Mesenteric fat pad (tissue), 1 donor: ENCODE measurements around the gene FKBP14. TPM values are rescaled to one million over a fixed set of nuclear protein-coding genes. Genes with fewer than 3 reads are reported as not detected.
"Not testable (repeated sequence)": the region's sequence is repeated elsewhere in the genome, so short reads cannot be mapped to it uniquely, and the experiment has no call there.

ENCODE experiments used
- DNase-seq: peaks from one replicate; pipeline ENCODE4 v3.0.0-alpha.2; 2020; ENCODE audit warnings: low spot score
- long read RNA-seq: library from polyadenylated mRNA; unstranded; transcript quantifications from one replicate; pipeline ENCODE4 v2.0.0, GENCODE V29; 2020
- total RNA-seq: library from RNA; stranded (reverse); fragmentation: NEBNext Ultra II Directional; extraction: Animal tissue kit (Norgen Biotek cat#: 25700); gene quantifications from one replicate; pipeline ENCODE4 v1.2.1, GENCODE V29; 2021
- donor health status: DM: yes; HTN: yes; CAD: no.

The FKBP14 gene
- 19.8 TPM for total RNA-seq
- long read RNA-seq, full-length matches to known transcripts: 75 of 80 reads
- long read RNA-seq, partial matches to known transcripts: 0 of 80 reads
- long read RNA-seq, other reads (novel, unspliced or antisense): 5 of 80 reads

GRCh38 chr7:30026229-30027064 is at the start of gene FKBP14:
FKBP14 (minus strand) TSS chr7:30026702; CDS start chr7:30026508, 194 bp downstream.
- DNase-seq: peak; percentile 95

- DNase-seq: no peak
Observed at GRCh38 chr7:30074422-30075030, 48.0 kb upstream of the FKBP14 start.

- no peak for DNase-seq
Observed at GRCh38 chr7:30072735-30073134, 46.2 kb upstream of the FKBP14 start.

GRCh38 chr7:30070052-30070451 is 43.5 kb upstream of the FKBP14 start:
- no peak for DNase-seq

- DNase-seq: no peak
Observed at GRCh38 chr7:30069096-30069867, 42.8 kb upstream of the FKBP14 start.

GRCh38 chr7:30068117-30068516 is 41.6 kb upstream of the FKBP14 start:
- no peak for DNase-seq

GRCh38 chr7:30066687-30067086 is 40.2 kb upstream of the FKBP14 start:
- DNase-seq: no peak

GRCh38 chr7:30065746-30066145 is 39.2 kb upstream of the FKBP14 start:
- DNase-seq: no peak

GRCh38 chr7:30062587-30062986 is 36.1 kb upstream of the FKBP14 start:
- DNase-seq: no peak

- not testable (repeated sequence) for DNase-seq
Observed at GRCh38 chr7:30061786-30062185, 35.3 kb upstream of the FKBP14 start.

- DNase-seq: no peak
Observed at GRCh38 chr7:30057741-30058140, 31.2 kb upstream of the FKBP14 start.

- DNase-seq: no peak
Observed at GRCh38 chr7:30053068-30053467, 26.6 kb upstream of the FKBP14 start.

GRCh38 chr7:30049173-30049572 is 22.7 kb upstream of the FKBP14 start:
- no peak for DNase-seq

- DNase-seq: no peak
Observed at GRCh38 chr7:30048582-30048981, 22.1 kb upstream of the FKBP14 start.

GRCh38 chr7:30047124-30047523 is 20.6 kb upstream of the FKBP14 start:
- DNase-seq: no peak

- DNase-seq: no peak
Observed at GRCh38 chr7:30046127-30046770, 19.7 kb upstream of the FKBP14 start.

- no peak for DNase-seq
Observed at GRCh38 chr7:30041526-30042269, 15.2 kb upstream of the FKBP14 start.

GRCh38 chr7:30040938-30041337 is 14.4 kb upstream of the FKBP14 start:
- no peak for DNase-seq

- no peak for DNase-seq
Observed at GRCh38 chr7:30038196-30038980, 11.9 kb upstream of the FKBP14 start.

- DNase-seq: no peak
Observed at GRCh38 chr7:30036220-30036619, 9.7 kb upstream of the FKBP14 start.
